Sigmoid colon (tissue), 7 donors: ENCODE measurements around the gene RASAL1. TPM values are rescaled to one million over a fixed set of nuclear protein-coding genes. Genes with fewer than 3 reads are reported as not detected.

Experiments used
- DNase-seq: peaks from one replicate; pipeline ENCODE4 v3.0.0-alpha.2; 2019
- H3K27ac ChIP-seq, 4 donors: fragments of 200-600 bp; sonication (generic); one replicate each; pipeline ENCODE4 v1.5.1; 2016 to 2019; ENCODE audit warnings: mild to moderate bottlenecking in 1 of 4
- H3K27me3 ChIP-seq, 3 donors: fragments of 200-600 bp; sonication (generic); one replicate each; pipeline ENCODE4 v1.5.1; 2019; ENCODE audit warnings: mild to moderate bottlenecking in 1 of 3
- H3K36me3 ChIP-seq, 4 donors: fragments of 200-600 bp; sonication (generic); one replicate each; pipeline ENCODE4 v1.5.1; 2016 to 2019
- H3K4me1 ChIP-seq, 4 donors: fragments of 200-600 bp; sonication (generic); one replicate each; pipeline ENCODE4 v1.5.1; 2017 to 2019
- H3K4me3 ChIP-seq, 4 donors: fragments of 200-600 bp; sonication (generic); one replicate each; pipeline ENCODE4 v1.5.1; 2017 to 2019; ENCODE audit warnings: mild to moderate bottlenecking in 2 of 4, moderate library complexity in 1 of 4
- H3K9me3 ChIP-seq, 4 donors: fragments of 200-600 bp in 3 of 4; sonication (generic) in 3 of 4; one replicate each; pipeline versions ENCODE4 v1.5.1 to v1.6.1; 2013 to 2019
- CTCF ChIP-seq, 4 experiments: fragments of 450-650 bp in 3 of 4; fragments of 200-600 bp in 1 of 4; IDR thresholded peaks; one replicate each; pipeline ENCODE4 v1.5.1; 2016 to 2019; ENCODE audit warnings: antibody characterized with exemption in 4 of 4, mild to moderate bottlenecking in 3 of 4, moderate library complexity in 2 of 4
- EP300 ChIP-seq, 4 donors: sonication (generic); formaldehyde crosslinking; IDR thresholded peaks; one replicate each; pipeline ENCODE4 v1.6.1; 2017; ENCODE audit warnings: antibody characterized with exemption in 4 of 4
- POLR2A ChIP-seq, 2 donors: fragments of 450-650 bp; IDR thresholded peaks; one replicate each; pipeline ENCODE4 v1.6.1; 2016; ENCODE audit warnings: antibody characterized with exemption in 2 of 2, mild to moderate bottlenecking in 2 of 2, moderate library complexity in 2 of 2
- POLR2AphosphoS5 ChIP-seq, 4 donors: sonication (generic); formaldehyde crosslinking; IDR thresholded peaks; one replicate each; pipeline ENCODE4 v1.6.1; 2017; ENCODE audit warnings: antibody characterized with exemption in 4 of 4
- WGBS, 2 donors: extraction: QIAGEN DNeasy Blood & Tissue Kit; methylation state at CpG; one replicate each; pipeline ENCODE4 v1.1.7; 2013; 5-methylcytosine and 5-hydroxymethylcytosine counted together
- intact Hi-C: fragments of 100-400 bp; cut with DNase I; formaldehyde crosslinking; loops from one replicate; pipeline ENCODE4 v1.15.1; 2023
- polyA plus RNA-seq, 3 donors: library from polyadenylated mRNA; stranded (reverse); fragments of 200-250 nt; gene quantifications; one replicate each; pipeline ENCODE4 v1.2.3, GENCODE V29; 2013
- total RNA-seq, 4 donors: library from RNA; depleted of rRNA; stranded (reverse); fragments of >200 nt; gene quantifications; one replicate each; pipeline ENCODE4 v1.1.0, GENCODE V29; 2016
- donor health status: healthy with polysubstance abuse.
- donor health status: Bipolar disorder and iron deficiency.
- donor health status: healthy.

RASAL1 gene
- total and polyA plus RNA-seq, 7 donors = under 0.01 to 10.5 (median 3.0) TPM; not detected in 2

DNA sequence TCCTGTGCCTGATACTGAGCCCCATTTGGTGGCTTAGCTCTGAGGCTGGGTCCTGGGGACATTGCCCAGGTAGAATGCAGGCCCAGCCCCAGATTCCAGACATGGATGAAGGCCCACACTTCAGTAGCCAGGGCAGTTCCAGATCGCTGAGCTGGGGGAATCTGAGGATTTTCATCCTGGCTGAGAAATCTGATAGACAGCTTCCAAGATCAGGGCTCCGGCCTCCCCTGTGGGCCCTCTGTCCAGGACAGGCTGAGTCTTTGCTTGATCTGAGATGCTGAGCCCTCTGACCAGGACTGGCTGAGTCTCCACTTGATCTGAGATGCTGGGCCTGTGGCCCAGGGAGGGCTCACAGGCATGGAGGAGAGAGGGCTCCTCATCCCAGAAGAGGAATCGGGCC is 3.3 kb upstream of the RASAL1 start:
- H3K27ac ChIP-seq = no peak overlapping the region
- no peaks in the 10 kb centered on the region for H3K9me3 ChIP-seq
- H3K36me3 ChIP-seq = no peaks in the 10 kb centered on the region
- 93 to 94% methylated on average over 3 of the region's 3 CpGs for WGBS, 2 donors
- no peaks in the 10 kb centered on the region for H3K4me1 ChIP-seq
- peaks cover 7 to 46% (median 32%) of the 10 kb centered on the region in 3 donors for H3K27me3 ChIP-seq
- no peak for TF ChIP-seq CTCF (IDR thresholded peaks at IDR 0.05)
- no peak for TF ChIP-seq POLR2A (IDR thresholded peaks at IDR 0.05)
- no peak for TF ChIP-seq EP300 (IDR thresholded peaks at IDR 0.05)
- no peak for TF ChIP-seq POLR2AphosphoS5 (IDR thresholded peaks at IDR 0.05)
- DNase-seq = no peak
- intact Hi-C loops = no loop called here
- H3K4me3 ChIP-seq = no peak overlapping the region

- H3K27ac ChIP-seq = no peak overlapping the region
- intact Hi-C loops = no loop called here
Observed at GRCh38 chr12:113137861-113138783, 2.6 kb upstream of the RASAL1 start.

DNA sequence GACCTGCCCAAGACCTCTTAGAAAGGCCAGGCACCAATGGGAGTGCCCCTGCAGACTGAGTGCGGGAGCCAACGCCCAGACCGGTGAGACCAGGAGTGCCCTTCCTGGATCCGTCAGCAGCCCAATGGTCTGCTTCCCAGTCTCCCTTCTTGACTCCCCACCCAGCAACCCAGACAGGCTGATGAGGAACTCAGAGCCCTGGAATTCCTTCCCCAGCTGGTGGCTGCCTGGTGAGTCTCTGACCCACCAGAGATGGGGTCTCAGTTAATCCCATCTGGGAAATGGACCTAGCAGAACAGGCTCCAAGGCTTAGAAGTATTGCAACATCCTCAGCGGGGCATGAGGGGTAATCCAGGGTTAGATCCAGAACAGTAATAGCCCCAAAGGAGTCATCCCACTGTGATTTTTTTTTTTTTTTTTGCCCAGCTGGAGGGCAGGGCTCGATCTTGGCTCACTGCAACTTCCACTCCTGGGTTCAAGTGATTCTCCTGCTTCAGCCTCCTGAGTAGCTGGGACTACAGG is 1.5 kb upstream of the RASAL1 start:
- no peak for DNase-seq
- Histone ChIP-seq H3K27ac (no peak overlapping the region), H3K4me3 (no peak overlapping the region), H3K27me3 (peaks cover 7 to 56% (median 32%) of the 10 kb centered on the region in 3 donors), H3K36me3 (no peaks in the 10 kb centered on the region), H3K9me3 (no peaks in the 10 kb centered on the region), H3K4me1 (no peaks in the 10 kb centered on the region)
- TF ChIP-seq CTCF (IDR thresholded peaks at IDR 0.05) (no peak), POLR2AphosphoS5 (IDR thresholded peaks at IDR 0.05) (no peak), EP300 (IDR thresholded peaks at IDR 0.05) (no peak), POLR2A (IDR thresholded peaks at IDR 0.05) (no peak)
- intact Hi-C loops = no loop called here
- WGBS, 2 donors = 22 to 74% methylated on average over 6 of the region's 6 CpGs

More at GRCh38 chr12:113137861-113138783, 2.6 kb upstream of the RASAL1 start:
- Histone ChIP-seq H3K4me1 (no peaks in the 10 kb centered on the region), H3K4me3 (no peak overlapping the region), H3K27me3 (peaks cover 7 to 53% (median 32%) of the 10 kb centered on the region in 3 donors), H3K36me3 (no peaks in the 10 kb centered on the region), H3K9me3 (no peaks in the 10 kb centered on the region)
- DNase-seq = no peak
- 83 to 84% methylated on average over 12 of the region's 12 CpGs for WGBS, 2 donors
- TF ChIP-seq EP300 (IDR thresholded peaks at IDR 0.05) (no peak), POLR2AphosphoS5 (IDR thresholded peaks at IDR 0.05) (no peak), POLR2A (IDR thresholded peaks at IDR 0.05) (no peak), CTCF (IDR thresholded peaks at IDR 0.05) (no peak)

DNA sequence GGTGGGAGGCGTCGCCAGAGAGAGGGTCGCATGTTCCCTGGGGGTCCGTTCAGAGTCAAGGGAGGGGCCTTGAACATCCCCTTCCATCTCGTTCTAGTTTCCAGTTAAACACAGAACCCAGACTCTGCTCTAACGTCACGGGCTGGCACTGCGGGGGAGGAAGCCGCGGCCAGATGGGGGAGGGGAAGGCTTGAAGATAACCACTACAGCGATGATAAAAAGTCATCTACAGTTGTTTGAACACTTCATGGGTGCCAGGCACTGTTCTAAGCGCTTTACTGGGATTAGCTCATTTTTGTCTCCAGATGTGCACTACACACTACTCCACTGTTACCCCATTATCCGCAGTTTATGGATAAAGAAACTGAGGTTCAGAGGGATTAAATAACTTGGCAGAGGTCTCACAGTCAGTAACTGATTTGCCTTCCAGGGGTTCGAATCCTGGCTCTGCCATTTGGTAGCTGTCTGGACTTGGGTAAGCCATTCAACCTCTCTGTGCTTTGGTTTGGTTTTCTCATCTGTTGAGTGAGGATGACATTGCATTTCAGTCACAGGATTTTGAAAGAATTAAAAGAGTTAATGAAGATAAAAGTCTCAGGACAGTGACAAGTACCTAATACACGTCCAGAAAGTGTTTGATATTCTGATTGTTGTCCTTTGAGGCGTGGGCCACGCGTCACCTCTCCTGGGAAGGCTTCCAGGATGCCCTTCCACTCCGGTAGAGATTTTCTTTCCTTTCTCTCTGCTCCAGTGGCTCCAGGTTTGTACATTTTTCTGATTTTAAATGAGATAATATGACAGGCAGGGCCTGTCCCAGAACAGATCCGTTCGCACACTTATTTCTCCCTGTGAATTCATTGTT is 798 bp upstream of the RASAL1 start:
- H3K27ac ChIP-seq = no peak overlapping the region
- no peak for DNase-seq
- no peak overlapping the region for H3K4me3 ChIP-seq
- H3K9me3 ChIP-seq = no peaks in the 10 kb centered on the region
- peaks cover 7 to 53% (median 32%) of the 10 kb centered on the region in 3 donors for H3K27me3 ChIP-seq
- WGBS, 2 donors = 11 to 35% methylated on average over 21 of the region's 21 CpGs
- intact Hi-C loops = no loop called here
- no peak for TF ChIP-seq POLR2A (IDR thresholded peaks at IDR 0.05)
- TF ChIP-seq POLR2AphosphoS5 (IDR thresholded peaks at IDR 0.05) = no peak
- no peak for TF ChIP-seq CTCF (IDR thresholded peaks at IDR 0.05)
- TF ChIP-seq EP300 (IDR thresholded peaks at IDR 0.05) = no peak
- no peaks in the 10 kb centered on the region for H3K4me1 ChIP-seq
- no peaks in the 10 kb centered on the region for H3K36me3 ChIP-seq
